DOHH2 (cell line): ENCODE data around the gene ADAM10.

Experiments
- H3F3A ChIP-seq: fragments of 200-600 bp; sonication (generic), shearing (Covaris generic); 2 replicates; pipeline ENCODE4 v1.6.0; 2016; ENCODE audit warnings: antibody characterized with exemption, mild to moderate bottlenecking; ENCODE audit not compliant: control insufficient read depth, insufficient read depth
- H3K27ac ChIP-seq: fragments of 200-600 bp; sonication (generic); 2 replicates; pipeline ENCODE4 v1.5.1; 2014; ENCODE audit warnings: low read depth, mild to moderate bottlenecking, low read length, moderate library complexity
- H3K27me3 ChIP-seq: fragments of 200-600 bp; sonication (generic); 2 replicates; pipeline ENCODE4 v1.6.1; 2014; ENCODE audit warnings: mild to moderate bottlenecking, low read length, mixed read lengths; ENCODE audit not compliant: control insufficient read depth
- H3K36me3 ChIP-seq: fragments of 200-600 bp; sonication (generic); 2 replicates; pipeline ENCODE4 v1.6.1; 2014; ENCODE audit warnings: mild to moderate bottlenecking, low read length, moderate library complexity, mixed read lengths; ENCODE audit not compliant: control insufficient read depth
- H3K4me1 ChIP-seq: fragments of 200-600 bp; sonication (generic); 2 replicates; pipeline ENCODE4 v1.6.1; 2014; ENCODE audit warnings: mild to moderate bottlenecking, low read length, mixed read lengths; ENCODE audit not compliant: control insufficient read depth
- H3K4me2 ChIP-seq: fragments of 200-600 bp; sonication (generic); 2 replicates; pipeline ENCODE4 v1.6.0; 2014; ENCODE audit warnings: mild to moderate bottlenecking, low read length, moderate library complexity
- H3K4me3 ChIP-seq: fragments of 200-600 bp; sonication (generic); 2 replicates; pipeline ENCODE4 v1.5.1; 2014; ENCODE audit warnings: mild to moderate bottlenecking, low read length, mixed read lengths
- H3K79me2 ChIP-seq: fragments of 200-600 bp; sonication (generic); 2 replicates; pipeline ENCODE4 v1.6.1; 2014; ENCODE audit warnings: mild to moderate bottlenecking, low read length, mixed read lengths; ENCODE audit not compliant: control insufficient read depth
- H3K9me2 ChIP-seq: fragments of 200-600 bp; sonication (generic); replicated peaks from 2 replicates; pipeline ENCODE4 v1.6.1; 2014; ENCODE audit warnings: mild to moderate bottlenecking, low read length, mixed read lengths; ENCODE audit not compliant: control insufficient read depth
- H3K9me3 ChIP-seq: fragments of 200-600 bp; sonication (generic); 2 replicates; pipeline ENCODE4 v1.6.1; 2014; ENCODE audit warnings: antibody characterized with exemption, low read length, mixed read lengths; ENCODE audit not compliant: control insufficient read depth, insufficient read depth
- H4K20me1 ChIP-seq: fragments of 200-600 bp; sonication (generic); 2 replicates; pipeline ENCODE4 v1.6.0; 2014; ENCODE audit warnings: low read depth, mild to moderate bottlenecking, antibody characterized with exemption, low read length, moderate library complexity; ENCODE audit not compliant: control insufficient read depth, insufficient read depth
- EZH2phosphoT487 ChIP-seq: fragments of 200-600 bp; sonication (generic); IDR thresholded peaks from 2 replicates; pipeline ENCODE4 v1.6.1; 2017; ENCODE audit warnings: borderline replicate concordance, mild to moderate bottlenecking, antibody characterized with exemption, low read length, moderate library complexity, mixed read lengths
- TF ChIP-seq, protein P1 (sequence below): fragments of 200-600 bp; sonication (generic); IDR thresholded peaks from one replicate; pipeline ENCODE4 v1.5.1; 2014; ENCODE audit warnings: antibody characterized with exemption, mild to moderate bottlenecking, low read depth, low read length; ENCODE audit not compliant: poor library complexity, severe bottlenecking

The ADAM10 gene

DNA sequence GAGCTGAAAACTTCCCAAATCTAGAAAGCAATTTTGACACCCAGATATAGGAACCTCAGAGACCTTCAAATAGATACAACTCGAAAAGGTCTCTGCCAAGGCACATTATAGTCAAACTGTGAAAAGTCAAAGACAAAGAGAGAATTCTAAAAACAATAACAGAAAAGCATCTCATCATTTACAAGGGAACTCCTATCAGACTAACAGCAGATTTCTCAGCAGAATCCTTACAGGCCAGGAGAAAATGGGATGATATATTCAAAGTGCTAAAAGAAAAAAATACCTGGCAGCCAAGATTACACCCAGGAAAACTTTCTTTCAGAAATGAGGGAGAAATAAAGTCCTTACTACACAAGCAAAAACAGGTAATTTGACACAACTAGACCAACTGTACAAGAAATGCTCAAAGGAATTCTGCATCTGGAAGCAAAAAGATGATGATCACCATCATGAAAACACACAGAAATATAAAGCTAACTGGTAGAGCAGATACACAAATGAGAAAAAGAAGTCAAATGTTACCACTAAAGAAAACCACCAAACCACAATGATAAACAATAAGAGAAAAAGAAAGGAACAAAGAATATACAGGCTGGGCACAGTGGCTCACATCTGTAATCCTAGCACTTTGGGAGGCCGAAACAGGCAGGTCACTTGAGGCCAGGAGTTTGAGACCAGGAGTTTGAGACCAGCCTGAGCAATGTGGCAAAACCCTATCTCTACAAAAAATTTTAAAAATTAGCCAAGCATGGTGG lies 50.4 kb downstream of the ADAM10 start:
- H3K27ac ChIP-seq: no peak overlapping the region
- H3K4me3 ChIP-seq: no peak overlapping the region
- H3K27me3 ChIP-seq: no peaks in the 10 kb centered on the region
- H3K36me3 ChIP-seq: peaks cover 11% of the 10 kb centered on the region
- H3F3A ChIP-seq: no peaks in the 10 kb centered on the region
- no peaks in the 10 kb centered on the region; the same call in 1 of the 2 replicates for H4K20me1 ChIP-seq
- H3K4me1 ChIP-seq: no peaks in the 10 kb centered on the region
- H3K4me2 ChIP-seq: no peak overlapping the region
- H3K9me3 ChIP-seq: no peaks in the 10 kb centered on the region
- no peaks in the 10 kb centered on the region for H3K9me2 ChIP-seq
- TF ChIP-seq EZH2phosphoT487: no peak
- TF ChIP-seq, protein P1, sequence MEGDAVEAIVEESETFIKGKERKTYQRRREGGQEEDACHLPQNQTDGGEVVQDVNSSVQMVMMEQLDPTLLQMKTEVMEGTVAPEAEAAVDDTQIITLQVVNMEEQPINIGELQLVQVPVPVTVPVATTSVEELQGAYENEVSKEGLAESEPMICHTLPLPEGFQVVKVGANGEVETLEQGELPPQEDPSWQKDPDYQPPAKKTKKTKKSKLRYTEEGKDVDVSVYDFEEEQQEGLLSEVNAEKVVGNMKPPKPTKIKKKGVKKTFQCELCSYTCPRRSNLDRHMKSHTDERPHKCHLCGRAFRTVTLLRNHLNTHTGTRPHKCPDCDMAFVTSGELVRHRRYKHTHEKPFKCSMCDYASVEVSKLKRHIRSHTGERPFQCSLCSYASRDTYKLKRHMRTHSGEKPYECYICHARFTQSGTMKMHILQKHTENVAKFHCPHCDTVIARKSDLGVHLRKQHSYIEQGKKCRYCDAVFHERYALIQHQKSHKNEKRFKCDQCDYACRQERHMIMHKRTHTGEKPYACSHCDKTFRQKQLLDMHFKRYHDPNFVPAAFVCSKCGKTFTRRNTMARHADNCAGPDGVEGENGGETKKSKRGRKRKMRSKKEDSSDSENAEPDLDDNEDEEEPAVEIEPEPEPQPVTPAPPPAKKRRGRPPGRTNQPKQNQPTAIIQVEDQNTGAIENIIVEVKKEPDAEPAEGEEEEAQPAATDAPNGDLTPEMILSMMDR: no peak
- peaks cover 64% of the 10 kb centered on the region for H3K79me2 ChIP-seq

DNA sequence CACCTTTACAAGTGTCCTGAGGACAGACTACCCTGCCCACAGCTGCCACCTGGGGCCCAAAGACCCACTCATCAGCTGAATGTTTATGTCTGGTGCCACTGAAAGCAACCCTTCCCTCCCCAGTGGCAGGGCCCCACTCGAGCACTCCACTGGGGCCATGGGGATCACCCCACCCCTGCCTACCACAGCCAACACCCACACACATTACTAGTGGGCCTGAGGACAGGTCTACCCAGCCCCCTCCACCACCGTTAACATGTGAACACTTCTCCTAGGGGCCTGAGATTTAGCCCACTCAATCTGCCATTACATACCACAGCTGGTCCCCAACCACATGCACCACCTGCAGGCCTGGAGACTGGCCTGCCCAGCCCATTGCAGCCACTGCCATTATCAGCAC lies 52.3 kb downstream of the ADAM10 start:
- no peak overlapping the region for H3K4me2 ChIP-seq
- H3K27me3 ChIP-seq: no peaks in the 10 kb centered on the region
- H3K9me3 ChIP-seq: no peaks in the 10 kb centered on the region
- peaks cover 70% of the 10 kb centered on the region for H3K79me2 ChIP-seq
- H3K27ac ChIP-seq: no peak overlapping the region
- no peak for TF ChIP-seq EZH2phosphoT487
- peaks cover 15% of the 10 kb centered on the region for H3K36me3 ChIP-seq
- no peaks in the 10 kb centered on the region for H3F3A ChIP-seq
- no peaks in the 10 kb centered on the region for H3K9me2 ChIP-seq
- H3K4me1 ChIP-seq: no peaks in the 10 kb centered on the region
- H4K20me1 ChIP-seq: peaks cover 4% of the 10 kb centered on the region; the same call in 1 of the 2 replicates
- no peak overlapping the region for H3K4me3 ChIP-seq

DNA sequence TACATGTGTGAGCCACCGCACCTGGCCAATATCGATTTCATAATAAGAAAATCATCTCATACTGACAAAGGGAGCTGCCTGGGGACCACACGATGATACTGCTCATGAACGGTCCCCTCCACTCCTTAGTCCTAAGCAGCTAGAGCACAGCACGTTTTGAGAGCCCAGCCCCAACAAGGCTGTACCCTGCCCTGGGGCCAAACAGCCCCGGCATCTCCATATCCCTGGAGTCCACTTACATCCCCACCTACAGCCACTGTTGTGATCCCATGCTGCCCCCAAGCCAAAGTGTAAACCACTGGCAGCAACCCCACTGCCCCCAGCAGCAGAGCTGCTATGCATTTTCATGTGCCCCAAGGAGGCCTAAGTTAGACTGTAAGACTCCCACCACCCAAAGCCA lies 52.8 kb downstream of the ADAM10 start:
- peaks cover 74% of the 10 kb centered on the region for H3K79me2 ChIP-seq
- H3K4me2 ChIP-seq: no peak overlapping the region
- no peak for TF ChIP-seq EZH2phosphoT487
- TF ChIP-seq, protein P1: no peak

DNA sequence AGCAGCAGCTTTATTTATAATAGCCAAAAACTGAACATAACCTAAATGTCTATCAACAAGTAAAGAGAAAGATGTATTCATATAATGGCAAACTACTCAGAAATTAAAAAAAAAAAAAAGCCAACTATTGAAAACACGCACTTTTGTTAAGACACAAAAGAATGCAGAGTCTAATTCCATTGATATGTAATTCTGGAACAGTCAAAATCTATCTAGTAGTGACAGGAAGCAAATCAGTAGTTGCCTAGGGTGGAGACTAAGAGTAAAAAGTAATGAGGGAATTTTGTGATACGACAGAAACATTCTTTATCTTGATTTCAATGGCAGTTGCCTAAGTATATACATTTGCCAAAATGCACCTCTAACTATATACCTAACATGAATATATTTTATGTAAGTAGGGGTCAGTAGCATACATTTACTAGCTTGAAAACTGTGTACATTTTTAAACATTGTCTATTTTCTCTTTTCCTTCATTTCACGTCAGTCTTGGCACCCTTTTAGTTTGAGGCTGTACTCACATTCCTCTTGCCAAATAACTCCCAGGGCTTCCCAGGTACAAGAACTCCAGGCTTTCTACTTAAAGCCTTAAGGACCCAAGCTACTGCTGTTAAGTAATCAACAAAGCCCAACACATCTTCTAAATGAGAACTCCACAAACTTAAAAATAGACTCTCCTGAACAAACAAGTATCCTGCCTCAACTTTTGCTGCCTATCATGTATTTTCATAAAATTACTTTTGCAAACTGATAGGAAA lies 54.7 kb downstream of the ADAM10 start:
- TF ChIP-seq, protein P1: no peak
- TF ChIP-seq EZH2phosphoT487: no peak
- H3K9me2 ChIP-seq: no peaks in the 10 kb centered on the region
- H3K36me3 ChIP-seq: peaks cover 10% of the 10 kb centered on the region
- H3K9me3 ChIP-seq: no peaks in the 10 kb centered on the region
- no peaks in the 10 kb centered on the region for H3K4me1 ChIP-seq
- no peak overlapping the region for H3K4me3 ChIP-seq
- no peak overlapping the region for H3K4me2 ChIP-seq
- H3F3A ChIP-seq: no peaks in the 10 kb centered on the region
- peaks cover 78% of the 10 kb centered on the region for H3K79me2 ChIP-seq
- H3K27me3 ChIP-seq: no peaks in the 10 kb centered on the region
- H3K27ac ChIP-seq: no peak overlapping the region
- H4K20me1 ChIP-seq: peaks cover 4% of the 10 kb centered on the region

More for the DNA sequence above, 52.8 kb downstream of the ADAM10 start:
- H3K27me3 ChIP-seq: no peaks in the 10 kb centered on the region
- H4K20me1 ChIP-seq: peaks cover 4% of the 10 kb centered on the region; the same call in 1 of the 2 replicates
- H3K36me3 ChIP-seq: peaks cover 15% of the 10 kb centered on the region
- no peaks in the 10 kb centered on the region for H3F3A ChIP-seq
- H3K27ac ChIP-seq: no peak overlapping the region
- no peaks in the 10 kb centered on the region for H3K4me1 ChIP-seq
- no peak overlapping the region for H3K4me3 ChIP-seq
- no peaks in the 10 kb centered on the region for H3K9me3 ChIP-seq
- H3K9me2 ChIP-seq: no peaks in the 10 kb centered on the region
